HepG2 (cell line): ENCODE measurements around the gene MAGI1. TPM values are rescaled to one million over a fixed set of nuclear protein-coding genes. Genes with fewer than 3 reads are reported as not detected.

ENCODE experiments used
- ATAC-seq: fragments of 200-7000 bp; cut with Tn5 transposase; 3 replicates; pipeline ENCODE4 v1.9.1; 2020; ENCODE audit warnings: mild to moderate bottlenecking, moderate library complexity
- BruUV-seq: library from RNA; stranded (reverse); fragments of 400-500 nt; replicated peaks from 2 replicates; lab custom pipeline; 2021; lab: Mats Ljungman, UMichigan
- CTCF ChIA-PET: fragments of 300-600 bp; formaldehyde crosslinking; extraction: SDS; loops from one replicate; lab custom pipeline; 2021; ENCODE audit warnings: low total read pairs, inconsistent platforms, low intra/inter-chr PET ratio; lab: Yijun Ruan, JAX
- POLR2A ChIA-PET: fragments of 350-600 bp; sonication (Branson Sonifier 250); formaldehyde crosslinking; loops from one replicate; lab custom pipeline; 2020; ENCODE audit warnings: antibody characterized with exemption, inconsistent platforms; lab: Yijun Ruan, JAX
- DNase-seq: peaks from one replicate; pipeline ENCODE4 v3.0.0-alpha.2; 2015; ENCODE audit warnings: low spot score
- FAIRE-seq: peaks from 3 replicates; lab custom pipeline; 2011; peaks lifted over from hg19 to GRCh38; lab: Jason Lieb, UNC
- H2AFZ ChIP-seq: one replicate; pipeline ENCODE4 v1.6.1; 2011; ENCODE audit warnings: low read length, inconsistent platforms
- H3K27ac ChIP-seq: fragments of 300-600 bp; 3 replicates; pipeline ENCODE4 v1.8.0; 2011; ENCODE audit warnings: mixed run types, mild to moderate bottlenecking, mixed read lengths, low read length, inconsistent platforms; ENCODE audit not compliant: insufficient read depth; ENCODE audit errors: extremely low read length
- H3K27me3 ChIP-seq, 2 experiments: fragments of 200-600 bp in 1 of 2; 2 replicates in 1 of 2; 3 replicates in 1 of 2; pipeline versions ENCODE4 v1.6.0 to v1.8.0; 2011; ENCODE audit warnings: low read length in 2 of 2, mild to moderate bottlenecking in 2 of 2, moderate library complexity in 2 of 2, inconsistent platforms in 1 of 2; ENCODE audit not compliant: insufficient read depth in 2 of 2, control insufficient read depth in 1 of 2
- H3K36me3 ChIP-seq, 2 experiments: fragments of 200-600 bp in 1 of 2; replicated peaks in 1 of 2; 2 replicates in 1 of 2; 3 replicates in 1 of 2; pipeline versions ENCODE4 v1.5.1 to v1.8.0; 2011; ENCODE audit warnings: low read length in 2 of 2, inconsistent platforms in 1 of 2; ENCODE audit not compliant: insufficient read depth in 2 of 2, control insufficient read depth in 1 of 2
- H3K4me1 ChIP-seq: 2 replicates; pipeline ENCODE4 v1.5.1; 2012; ENCODE audit warnings: low read length, inconsistent platforms; ENCODE audit not compliant: insufficient read depth
- H3K4me2 ChIP-seq: 2 replicates; pipeline ENCODE4 v1.6.0; 2011; ENCODE audit warnings: low read depth, low read length, inconsistent platforms
- H3K4me3 ChIP-seq, 3 experiments: fragments of 200-600 bp in 1 of 3; sonication (generic), shearing (Covaris generic) in 1 of 3; replicated peaks in 1 of 3; 2 replicates each; pipeline ENCODE4 v1.5.1; 2011 to 2016; ENCODE audit warnings: low read length in 3 of 3, inconsistent platforms in 2 of 3, low read depth in 2 of 3, mild to moderate bottlenecking in 2 of 3, control low read depth in 1 of 3, mixed read lengths in 1 of 3; ENCODE audit not compliant: insufficient read depth in 1 of 3
- H3K79me2 ChIP-seq: one replicate; pipeline ENCODE4 v1.6.1; 2011; ENCODE audit warnings: low read length, inconsistent platforms; ENCODE audit not compliant: insufficient read depth
- H3K9ac ChIP-seq: 2 replicates; pipeline ENCODE4 v1.6.0; 2011; ENCODE audit warnings: mild to moderate bottlenecking, low read depth, low read length, inconsistent platforms; ENCODE audit not compliant: insufficient read depth
- H3K9me3 ChIP-seq: 2 replicates; pipeline ENCODE4 v1.5.1; 2012; ENCODE audit warnings: mild to moderate bottlenecking, low read length
- H4K20me1 ChIP-seq: 2 replicates; pipeline ENCODE4 v1.6.0; 2011; ENCODE audit warnings: inconsistent platforms, mild to moderate bottlenecking, low read length, moderate library complexity; ENCODE audit not compliant: insufficient read depth
- BRD4 ChIP-seq: sonication (generic); formaldehyde crosslinking; IDR thresholded peaks from 2 replicates; pipeline ENCODE4 v1.4.0; 2020; ENCODE audit warnings: missing genetic modification reagents
- GRHL1 ChIP-seq: sonication (generic); formaldehyde crosslinking; conservative IDR thresholded peaks from 2 replicates; pipeline ENCODE4 v1.8.0; 2022; ENCODE audit warnings: missing genetic modification reagents
- HES4 ChIP-seq: sonication (generic); formaldehyde crosslinking; IDR thresholded peaks from 2 replicates; pipeline ENCODE4 v1.9.0; 2021; ENCODE audit warnings: mild to moderate bottlenecking, missing genetic modification reagents, borderline replicate concordance
- HMGA1 ChIP-seq: sonication (generic); formaldehyde crosslinking; conservative IDR thresholded peaks from 2 replicates; pipeline ENCODE4 v1.4.0; 2020; ENCODE audit warnings: missing genetic modification reagents
- MTA1 ChIP-seq: sonication (generic); formaldehyde crosslinking; IDR thresholded peaks from 2 replicates; pipeline ENCODE4 v1.4.0; 2020; ENCODE audit warnings: missing genetic modification reagents, mild to moderate bottlenecking, borderline replicate concordance
- PHF20 ChIP-seq: sonication (generic); formaldehyde crosslinking; IDR thresholded peaks from 2 replicates; pipeline ENCODE4 v1.5.0; 2020; ENCODE audit warnings: mild to moderate bottlenecking, missing genetic modification reagents
- SP140L ChIP-seq: sonication (generic); formaldehyde crosslinking; IDR thresholded peaks from 2 replicates; pipeline ENCODE4 v1.4.0; 2020; ENCODE audit warnings: missing genetic modification reagents, borderline replicate concordance
- TEAD3 ChIP-seq: optimal IDR thresholded peaks from 2 replicates; pipeline ENCODE3; 2016; ENCODE audit warnings: borderline replicate concordance
- ZFP36L2 ChIP-seq: sonication (generic); formaldehyde crosslinking; IDR thresholded peaks from 2 replicates; pipeline ENCODE4 v1.4.0; 2020; ENCODE audit warnings: missing genetic modification reagents
- ZKSCAN1 ChIP-seq: fragments of 150-350 bp; IDR thresholded peaks from 2 replicates; pipeline ENCODE4 v1.6.1; 2014; ENCODE audit warnings: low read length
- ZNF17 ChIP-seq: sonication (generic); formaldehyde crosslinking; IDR thresholded peaks from 2 replicates; pipeline ENCODE4 v1.5.0; 2020; ENCODE audit warnings: mild to moderate bottlenecking, missing genetic modification reagents
- ZNF451 ChIP-seq: sonication (generic); formaldehyde crosslinking; IDR thresholded peaks from 2 replicates; pipeline ENCODE4 v1.5.0; 2020; ENCODE audit warnings: mild to moderate bottlenecking, missing genetic modification reagents
- ZNF761 ChIP-seq: sonication (generic); formaldehyde crosslinking; conservative IDR thresholded peaks from 2 replicates; pipeline ENCODE4 v1.4.0; 2020; ENCODE audit warnings: mild to moderate bottlenecking, missing genetic modification reagents
- ZNF768 ChIP-seq: sonication (generic); formaldehyde crosslinking; IDR thresholded peaks from 2 replicates; pipeline ENCODE4 v1.4.0; 2020; ENCODE audit warnings: missing genetic modification reagents
- WGBS: methylation state at CpG from one replicate; pipeline ENCODE4 v1.1.6; 2017; ENCODE audit warnings: low lambda C conversion rate; 5-methylcytosine and 5-hydroxymethylcytosine counted together
- in situ Hi-C: cut with HindIII; loops from 2 replicates; pipeline ENCODE4 v1.10.0; 2017; ENCODE audit warnings: low pct_unique_long_range_greater_than_20kb; ENCODE audit not compliant: extremely low pct_ligation_motif_present
- intact Hi-C: fragments of 100-400 bp; cut with micrococcal nuclease; formaldehyde crosslinking; loops from one replicate; pipeline ENCODE4 v1.10.0; 2022; ENCODE audit not compliant: unreplicated experiment
- polyA plus RNA-seq, 8 experiments: library from polyadenylated mRNA; depleted of rRNA in 3 of 8; stranded (reverse) in 7 of 8; unstranded in 1 of 8; fragments of >200 nt; fragmentation: Illumina TruSeq in 4 of 8; extraction: Trizol in 4 of 8; gene quantifications; 2 replicates each; pipeline versions ENCODE4 v1.2.1 to v1.2.3, GENCODE V29; 2011 to 2016; ENCODE audit warnings: low read depth in 4 of 8, missing spikeins in 1 of 8, mixed read lengths in 1 of 8; ENCODE audit not compliant: insufficient read depth in 1 of 8
- total RNA-seq, 5 experiments: library from RNA; depleted of rRNA; stranded (reverse); fragments of >200 nt; fragmentation: Illumina TruSeq; extraction: Trizol; gene quantifications; 2 replicates each; pipeline ENCODE4 v1.2.3, GENCODE V29; 2016; ENCODE audit warnings: low read depth in 1 of 5
- TF ChIP-seq, protein P1 (sequence below): sonication (generic); formaldehyde crosslinking; IDR thresholded peaks from 2 replicates; pipeline ENCODE4 v1.5.1; 2020; ENCODE audit warnings: mild to moderate bottlenecking, moderate library complexity, missing genetic modification reagents
- TF ChIP-seq, protein P2 (sequence below), 2 experiments: sonication (generic) in 1 of 2; formaldehyde crosslinking in 1 of 2; IDR thresholded peaks; 2 replicates each; pipeline versions ENCODE4 v1.6.1 to v1.9.0; 2014 to 2022; ENCODE audit warnings: antibody characterized with exemption in 1 of 2, borderline replicate concordance in 1 of 2, inconsistent platforms in 1 of 2, low read depth in 1 of 2, missing genetic modification reagents in 1 of 2

MAGI1 gene
- total and polyA plus RNA-seq, 2 of the 13 experiments (the other 11 are each of a cell fraction or from before 2014, with no cell fraction given): 22.2 to 26.0 TPM

DNA sequence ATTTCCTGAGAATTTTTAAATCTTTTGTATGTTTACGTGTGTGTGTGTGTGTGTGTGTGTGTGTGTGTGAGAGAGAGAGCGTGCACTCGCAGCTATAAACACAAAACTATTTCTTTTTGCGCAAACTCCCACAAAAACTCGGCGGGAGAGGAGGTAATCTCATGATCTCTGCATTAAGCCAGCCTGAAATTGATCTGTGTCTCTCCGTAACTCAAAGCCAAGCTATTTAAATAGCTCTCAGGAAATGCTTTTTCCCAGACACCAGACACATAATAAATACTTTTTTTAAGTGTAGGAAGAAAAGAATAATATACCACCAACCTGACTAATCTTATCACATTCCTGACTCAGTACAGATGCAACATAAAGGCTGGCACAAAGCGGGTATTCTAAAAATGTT is 226.8 kb downstream of the MAGI1 start:
- ChIA-PET POLR2A (no interaction called here), CTCF (no interaction called here)
- WGBS: 98% methylated on average over 8 of the region's 8 CpGs
- no peak for ATAC-seq
- intact Hi-C loops: no loop called here
- no peak overlapping the region for H3K9ac ChIP-seq
- in situ Hi-C loops: no loop called here
- BruUV-seq: no TSS peak
- no peaks in the 10 kb centered on the region for H3K9me3 ChIP-seq
- H3K36me3 ChIP-seq: peaks cover 0 to 1% of the 10 kb centered on the region in 2 experiments; a peak in 2 of 5 replicates
- H3K27ac ChIP-seq: no peak overlapping the region
- no peaks in the 10 kb centered on the region for H3K27me3 ChIP-seq
- no peak overlapping the region for H2AFZ ChIP-seq
- H3K4me3 ChIP-seq: no peak overlapping the region
- no peak for FAIRE-seq
- H3K79me2 ChIP-seq: peaks cover 40% of the 10 kb centered on the region
- H3K4me1 ChIP-seq: no peaks in the 10 kb centered on the region
- no peak for DNase-seq
- no peak overlapping the region for H3K4me2 ChIP-seq
- H4K20me1 ChIP-seq: peaks cover 7% of the 10 kb centered on the region; the same call in 1 of the 2 replicates
- TF ChIP-seq ZNF761 (CRISPR knock-in tag) (no peak), SP140L (CRISPR knock-in tag) (no peak), HES4 (CRISPR knock-in tag) (no peak), BRD4 (no peak), TEAD3 (CRISPR knock-in tag) (no peak), ZNF17 (CRISPR knock-in tag) (no peak), ZNF451 (CRISPR knock-in tag) (no peak), PHF20 (CRISPR knock-in tag) (no peak), ZFP36L2 (CRISPR knock-in tag) (no peak), GRHL1 (CRISPR knock-in tag) (no peak), ZNF768 (no peak), MTA1 (no peak), ZKSCAN1 (no peak), HMGA1 (no peak)
- TF ChIP-seq, protein P1, sequence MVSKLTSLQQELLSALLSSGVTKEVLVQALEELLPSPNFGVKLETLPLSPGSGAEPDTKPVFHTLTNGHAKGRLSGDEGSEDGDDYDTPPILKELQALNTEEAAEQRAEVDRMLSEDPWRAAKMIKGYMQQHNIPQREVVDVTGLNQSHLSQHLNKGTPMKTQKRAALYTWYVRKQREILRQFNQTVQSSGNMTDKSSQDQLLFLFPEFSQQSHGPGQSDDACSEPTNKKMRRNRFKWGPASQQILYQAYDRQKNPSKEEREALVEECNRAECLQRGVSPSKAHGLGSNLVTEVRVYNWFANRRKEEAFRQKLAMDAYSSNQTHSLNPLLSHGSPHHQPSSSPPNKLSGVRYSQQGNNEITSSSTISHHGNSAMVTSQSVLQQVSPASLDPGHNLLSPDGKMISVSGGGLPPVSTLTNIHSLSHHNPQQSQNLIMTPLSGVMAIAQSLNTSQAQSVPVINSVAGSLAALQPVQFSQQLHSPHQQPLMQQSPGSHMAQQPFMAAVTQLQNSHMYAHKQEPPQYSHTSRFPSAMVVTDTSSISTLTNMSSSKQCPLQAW: no peak
- TF ChIP-seq, protein P2, sequence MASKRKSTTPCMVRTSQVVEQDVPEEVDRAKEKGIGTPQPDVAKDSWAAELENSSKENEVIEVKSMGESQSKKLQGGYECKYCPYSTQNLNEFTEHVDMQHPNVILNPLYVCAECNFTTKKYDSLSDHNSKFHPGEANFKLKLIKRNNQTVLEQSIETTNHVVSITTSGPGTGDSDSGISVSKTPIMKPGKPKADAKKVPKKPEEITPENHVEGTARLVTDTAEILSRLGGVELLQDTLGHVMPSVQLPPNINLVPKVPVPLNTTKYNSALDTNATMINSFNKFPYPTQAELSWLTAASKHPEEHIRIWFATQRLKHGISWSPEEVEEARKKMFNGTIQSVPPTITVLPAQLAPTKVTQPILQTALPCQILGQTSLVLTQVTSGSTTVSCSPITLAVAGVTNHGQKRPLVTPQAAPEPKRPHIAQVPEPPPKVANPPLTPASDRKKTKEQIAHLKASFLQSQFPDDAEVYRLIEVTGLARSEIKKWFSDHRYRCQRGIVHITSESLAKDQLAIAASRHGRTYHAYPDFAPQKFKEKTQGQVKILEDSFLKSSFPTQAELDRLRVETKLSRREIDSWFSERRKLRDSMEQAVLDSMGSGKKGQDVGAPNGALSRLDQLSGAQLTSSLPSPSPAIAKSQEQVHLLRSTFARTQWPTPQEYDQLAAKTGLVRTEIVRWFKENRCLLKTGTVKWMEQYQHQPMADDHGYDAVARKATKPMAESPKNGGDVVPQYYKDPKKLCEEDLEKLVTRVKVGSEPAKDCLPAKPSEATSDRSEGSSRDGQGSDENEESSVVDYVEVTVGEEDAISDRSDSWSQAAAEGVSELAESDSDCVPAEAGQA (IDR thresholded peaks at IDR 0.05; ENCODE audit: low read depth): no peak
- TF ChIP-seq, protein P2 (CRISPR knock-in tag; IDR thresholded peaks at IDR 0.05; ENCODE audit: borderline replicate concordance): no peak
